Sigmoid colon (tissue), 4 donors: ENCODE data around the gene MAP3K20.

Source experiments
- EP300 ChIP-seq, 4 donors: sonication (generic); formaldehyde crosslinking; IDR thresholded peaks; one replicate each; pipeline ENCODE4 v1.6.1; 2017; ENCODE audit warnings: antibody characterized with exemption in 4 of 4
- POLR2A ChIP-seq, 2 donors: fragments of 450-650 bp; IDR thresholded peaks; one replicate each; pipeline ENCODE4 v1.6.1; 2016; ENCODE audit warnings: antibody characterized with exemption in 2 of 2, mild to moderate bottlenecking in 2 of 2, moderate library complexity in 2 of 2
- TF ChIP-seq, protein P1 (sequence below), 4 experiments: fragments of 450-650 bp in 3 of 4; fragments of 200-600 bp in 1 of 4; IDR thresholded peaks; one replicate each; pipeline ENCODE4 v1.5.1; 2016 to 2019; ENCODE audit warnings: antibody characterized with exemption in 4 of 4, mild to moderate bottlenecking in 3 of 4, moderate library complexity in 2 of 4

DNA sequence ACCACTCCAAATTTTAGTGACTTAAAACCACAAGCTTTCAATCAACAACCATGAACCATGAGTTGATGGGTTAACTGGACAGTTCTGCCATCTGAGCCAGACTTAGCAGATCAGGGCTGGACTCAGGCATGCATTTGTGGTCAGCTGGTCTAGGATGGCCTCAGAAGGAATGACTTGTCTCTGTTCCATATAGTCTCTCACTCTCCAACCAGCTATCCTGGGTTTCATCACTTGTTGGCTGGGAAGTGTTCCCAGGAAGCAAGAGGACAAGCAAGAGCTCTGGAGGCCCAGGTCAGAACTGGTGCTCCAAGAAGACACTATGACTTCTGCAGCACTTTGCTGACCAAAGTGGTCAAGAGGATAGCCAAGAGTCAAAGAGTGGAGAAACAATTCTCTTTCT, 17.5 kb upstream of the MAP3K20 start:
- no peak for TF ChIP-seq EP300 (IDR thresholded peaks at IDR 0.05)
- TF ChIP-seq, protein P1, sequence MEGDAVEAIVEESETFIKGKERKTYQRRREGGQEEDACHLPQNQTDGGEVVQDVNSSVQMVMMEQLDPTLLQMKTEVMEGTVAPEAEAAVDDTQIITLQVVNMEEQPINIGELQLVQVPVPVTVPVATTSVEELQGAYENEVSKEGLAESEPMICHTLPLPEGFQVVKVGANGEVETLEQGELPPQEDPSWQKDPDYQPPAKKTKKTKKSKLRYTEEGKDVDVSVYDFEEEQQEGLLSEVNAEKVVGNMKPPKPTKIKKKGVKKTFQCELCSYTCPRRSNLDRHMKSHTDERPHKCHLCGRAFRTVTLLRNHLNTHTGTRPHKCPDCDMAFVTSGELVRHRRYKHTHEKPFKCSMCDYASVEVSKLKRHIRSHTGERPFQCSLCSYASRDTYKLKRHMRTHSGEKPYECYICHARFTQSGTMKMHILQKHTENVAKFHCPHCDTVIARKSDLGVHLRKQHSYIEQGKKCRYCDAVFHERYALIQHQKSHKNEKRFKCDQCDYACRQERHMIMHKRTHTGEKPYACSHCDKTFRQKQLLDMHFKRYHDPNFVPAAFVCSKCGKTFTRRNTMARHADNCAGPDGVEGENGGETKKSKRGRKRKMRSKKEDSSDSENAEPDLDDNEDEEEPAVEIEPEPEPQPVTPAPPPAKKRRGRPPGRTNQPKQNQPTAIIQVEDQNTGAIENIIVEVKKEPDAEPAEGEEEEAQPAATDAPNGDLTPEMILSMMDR (IDR thresholded peaks at IDR 0.05): no peak
- no peak for TF ChIP-seq POLR2A (IDR thresholded peaks at IDR 0.05)
